Skeletal muscle satellite cell (primary cell): Measurements from ENCODE around the gene TBC1D5.

ENCODE experiments used
- H3K27me3 ChIP-seq: 2 replicates; pipeline ENCODE4 v1.7.0; 2013; ENCODE audit warnings: low read length; ENCODE audit not compliant: control insufficient read depth, insufficient read depth
- H3K36me3 ChIP-seq: 2 replicates; pipeline ENCODE4 v1.7.0; 2013; ENCODE audit warnings: mild to moderate bottlenecking, control low read depth, low read length; ENCODE audit not compliant: insufficient read depth
- H3K4me1 ChIP-seq: 2 replicates; pipeline ENCODE4 v1.7.0; 2013; ENCODE audit warnings: low read length; ENCODE audit not compliant: control insufficient read depth, insufficient read depth
- H3K4me2 ChIP-seq: 2 replicates; pipeline ENCODE4 v1.7.0; 2013; ENCODE audit warnings: mild to moderate bottlenecking, low read length
- H3K4me3 ChIP-seq: 2 replicates; pipeline ENCODE4 v1.7.0; 2013; ENCODE audit warnings: low read length
- H3K9ac ChIP-seq: 2 replicates; pipeline ENCODE4 v1.7.0; 2013; ENCODE audit warnings: mild to moderate bottlenecking, low read depth, low read length, moderate library complexity
- H3K9me3 ChIP-seq: replicated peaks from 2 replicates; pipeline ENCODE4 v1.7.0; 2013; ENCODE audit warnings: mild to moderate bottlenecking, control low read depth, low read length

TBC1D5 gene

DNA sequence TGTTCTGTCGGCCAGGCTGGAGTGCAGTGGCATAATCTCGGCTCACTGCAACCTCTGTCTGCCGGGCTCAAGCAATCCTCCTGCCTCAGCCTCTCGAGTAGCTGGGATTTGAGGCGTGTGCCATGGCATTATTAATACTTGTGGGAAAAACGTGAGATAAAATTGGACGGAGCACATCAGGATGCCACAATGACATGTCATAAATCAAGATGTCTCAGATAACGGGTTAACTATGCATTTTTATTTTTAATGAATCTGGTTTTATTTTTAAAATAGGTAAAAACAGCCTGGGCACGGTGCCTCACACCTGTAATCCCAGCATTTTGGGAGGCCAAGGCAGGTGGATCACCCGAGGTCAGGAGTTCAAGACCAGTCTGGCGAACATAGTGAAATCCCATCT lies 212.8 kb downstream of the TBC1D5 start:
- H3K36me3 ChIP-seq, result no peaks in the 10 kb centered on the region
- no peak overlapping the region for H3K9ac ChIP-seq
- no peaks in the 10 kb centered on the region for H3K27me3 ChIP-seq
- H3K4me1 ChIP-seq, result peaks cover 5% of the 10 kb centered on the region
- H3K4me3 ChIP-seq, result no peak overlapping the region
- H3K9me3 ChIP-seq, result no peaks in the 10 kb centered on the region
- H3K4me2 ChIP-seq, result no peak overlapping the region

DNA sequence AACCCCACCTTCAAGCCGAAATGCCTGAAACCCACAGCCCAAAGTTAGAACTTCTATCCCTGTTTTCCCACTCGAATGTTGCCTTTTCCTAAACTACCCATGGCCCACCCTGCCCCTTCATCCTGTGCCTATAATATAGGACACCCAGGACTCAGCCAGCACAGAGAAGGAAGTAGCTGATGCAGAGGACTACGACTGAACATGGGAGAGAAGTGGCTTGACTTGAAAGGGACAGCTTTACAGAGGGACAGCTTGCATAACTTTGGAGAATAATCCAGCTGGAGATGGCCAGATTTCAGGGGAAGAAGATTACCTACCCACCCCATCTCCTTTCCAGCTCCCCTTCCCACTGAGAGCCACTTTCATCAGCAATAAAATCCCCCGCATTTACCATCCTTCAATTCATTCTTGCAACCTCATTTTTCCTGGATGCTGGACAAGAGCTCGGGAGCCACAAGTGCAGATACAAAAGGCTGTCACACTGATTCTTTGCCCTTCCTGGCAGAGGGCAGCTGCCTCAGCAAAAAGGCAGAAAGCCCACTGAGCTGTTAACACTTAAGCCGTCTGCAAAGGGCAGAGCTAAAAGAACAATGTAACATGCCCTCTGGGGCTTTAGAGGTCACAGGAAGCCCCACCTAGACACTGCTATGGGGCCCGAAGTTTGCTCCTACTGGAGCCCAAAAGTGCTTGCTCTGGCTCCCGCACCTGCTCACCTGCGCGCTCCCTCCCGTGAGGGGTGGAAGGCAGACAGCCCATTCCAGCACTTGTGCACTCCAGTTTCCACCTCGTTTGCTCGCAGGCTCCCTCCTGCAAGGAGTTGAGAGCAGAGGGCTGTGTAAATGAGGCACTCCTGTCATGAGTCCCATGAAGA lies 224.0 kb downstream of the TBC1D5 start:
- H3K4me2 ChIP-seq, result no peak overlapping the region

DNA sequence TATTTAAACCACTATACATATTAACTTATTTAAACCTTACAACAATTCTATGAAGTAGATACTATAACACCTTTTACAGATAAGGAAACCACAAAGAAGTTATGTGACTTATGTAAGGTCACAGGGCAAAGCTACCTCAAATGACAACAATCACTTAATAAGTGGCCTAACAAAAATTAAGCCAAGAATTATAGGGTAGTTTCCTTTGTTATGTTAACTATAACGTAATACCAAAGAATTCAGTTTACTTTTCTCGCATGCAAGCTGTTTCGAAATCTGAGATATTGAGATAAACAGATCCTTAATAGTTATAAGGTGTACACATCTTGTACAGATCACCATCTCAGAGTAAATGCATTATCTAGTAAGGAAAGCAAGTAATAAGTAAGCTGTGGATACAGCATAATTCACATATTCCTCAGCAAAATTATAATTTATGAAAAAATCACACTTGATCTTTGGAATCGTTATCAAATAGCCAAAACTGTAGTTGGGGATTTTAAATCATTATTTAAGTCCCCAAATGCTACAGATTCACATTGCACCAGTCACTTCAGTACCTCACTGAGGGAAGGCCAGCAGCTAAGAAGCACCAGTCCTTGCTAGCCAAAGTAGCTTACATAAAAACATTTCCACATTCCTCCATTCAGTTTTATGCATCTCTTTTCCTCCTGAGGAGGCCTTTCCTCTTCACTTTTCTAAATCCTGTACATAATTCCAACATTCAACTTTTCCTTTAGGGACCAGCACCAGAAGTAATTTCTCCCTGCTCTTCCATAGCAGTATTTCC lies 226.8 kb downstream of the TBC1D5 start:
- no peaks in the 10 kb centered on the region for H3K4me1 ChIP-seq
- H3K9ac ChIP-seq, result no peak overlapping the region
- H3K4me2 ChIP-seq, result no peak overlapping the region

More for the DNA sequence above, 224.0 kb downstream of the TBC1D5 start:
- H3K9me3 ChIP-seq, result no peaks in the 10 kb centered on the region
- H3K9ac ChIP-seq, result no peak overlapping the region
- H3K4me3 ChIP-seq, result no peak overlapping the region
- H3K36me3 ChIP-seq, result no peaks in the 10 kb centered on the region
- H3K4me1 ChIP-seq, result no peaks in the 10 kb centered on the region
- no peaks in the 10 kb centered on the region for H3K27me3 ChIP-seq

DNA sequence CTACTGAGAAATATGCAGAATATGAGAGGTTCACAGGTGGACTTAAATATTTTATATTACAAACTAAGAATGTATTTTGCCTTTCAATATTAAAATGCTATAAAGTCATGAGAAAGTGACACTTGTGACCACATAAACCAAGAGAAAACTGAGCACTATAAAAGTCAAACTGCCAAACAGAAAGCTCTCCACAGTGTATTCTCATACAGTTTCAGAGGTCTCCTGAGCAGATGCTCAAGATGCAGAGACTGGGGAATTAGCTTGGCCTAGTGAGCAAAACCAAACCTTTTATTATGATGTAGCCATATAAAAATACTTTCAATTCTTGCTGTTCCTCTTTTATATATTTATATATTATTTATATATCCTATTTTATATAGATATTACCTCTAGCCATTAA lies 227.8 kb downstream of the TBC1D5 start:
- H3K36me3 ChIP-seq, result no peaks in the 10 kb centered on the region
- no peak overlapping the region for H3K4me2 ChIP-seq
- no peak overlapping the region for H3K4me3 ChIP-seq
- no peak overlapping the region for H3K9ac ChIP-seq
- no peaks in the 10 kb centered on the region for H3K9me3 ChIP-seq
- no peaks in the 10 kb centered on the region for H3K27me3 ChIP-seq
- no peaks in the 10 kb centered on the region for H3K4me1 ChIP-seq

More for the DNA sequence above, 226.8 kb downstream of the TBC1D5 start:
- Histone ChIP-seq H3K4me3 (no peak overlapping the region), H3K9me3 (no peaks in the 10 kb centered on the region), H3K27me3 (no peaks in the 10 kb centered on the region), H3K36me3 (no peaks in the 10 kb centered on the region)

DNA sequence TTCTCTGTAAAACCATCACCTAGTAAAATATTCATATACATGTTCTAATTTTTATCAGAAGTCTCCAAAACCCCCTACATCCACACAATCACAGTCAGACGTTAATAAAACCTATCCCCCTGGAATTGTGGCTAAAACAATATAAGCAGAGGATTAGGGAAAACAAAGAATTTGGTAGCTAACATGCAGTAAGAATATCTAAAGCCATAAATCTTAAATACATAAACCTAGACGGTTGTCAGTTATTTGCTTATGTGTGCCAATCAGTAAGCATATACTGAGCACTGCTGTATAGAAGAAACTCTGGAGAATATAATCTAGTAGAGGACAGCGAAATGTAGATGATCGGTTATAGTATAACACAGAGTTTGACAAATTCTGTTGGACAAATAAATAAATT lies 232.2 kb downstream of the TBC1D5 start:
- H3K36me3 ChIP-seq, result no peaks in the 10 kb centered on the region
- no peaks in the 10 kb centered on the region for H3K9me3 ChIP-seq

DNA sequence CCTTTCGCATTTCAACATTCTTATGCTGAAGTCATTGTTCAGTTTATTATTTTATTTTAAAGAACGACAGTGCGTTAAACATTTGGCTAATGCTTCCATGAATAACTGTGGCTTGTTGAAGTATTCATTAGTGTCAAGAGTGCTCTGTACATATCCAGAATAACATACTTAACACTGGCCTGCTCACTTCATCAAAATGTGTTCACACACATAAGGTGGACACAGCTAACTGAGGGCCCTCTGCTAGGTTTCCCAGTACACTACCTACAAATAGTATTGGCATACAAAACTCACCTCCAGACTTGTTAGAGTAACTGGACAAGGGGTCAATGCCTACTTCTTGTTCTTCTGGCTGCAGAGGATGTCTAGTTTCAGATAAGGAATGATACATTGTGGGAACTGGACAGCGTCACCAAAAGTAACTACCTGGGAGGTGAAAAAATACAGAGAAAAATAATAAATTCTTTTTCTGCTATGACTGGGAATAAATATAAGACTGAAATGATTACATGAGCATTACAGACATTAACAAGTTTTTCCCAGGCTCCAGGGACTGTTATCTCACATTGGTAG lies 234.2 kb downstream of the TBC1D5 start:
- Histone ChIP-seq H3K36me3 (no peaks in the 10 kb centered on the region), H3K27me3 (no peaks in the 10 kb centered on the region), H3K4me1 (peaks cover 11% of the 10 kb centered on the region), H3K4me2 (no peak overlapping the region), H3K9ac (no peak overlapping the region), H3K4me3 (no peak overlapping the region), H3K9me3 (no peaks in the 10 kb centered on the region)

More for the DNA sequence above, 232.2 kb downstream of the TBC1D5 start:
- Histone ChIP-seq H3K27me3 (no peaks in the 10 kb centered on the region), H3K9ac (no peak overlapping the region), H3K4me2 (no peak overlapping the region), H3K4me1 (peaks cover 10% of the 10 kb centered on the region), H3K4me3 (no peak overlapping the region)

DNA sequence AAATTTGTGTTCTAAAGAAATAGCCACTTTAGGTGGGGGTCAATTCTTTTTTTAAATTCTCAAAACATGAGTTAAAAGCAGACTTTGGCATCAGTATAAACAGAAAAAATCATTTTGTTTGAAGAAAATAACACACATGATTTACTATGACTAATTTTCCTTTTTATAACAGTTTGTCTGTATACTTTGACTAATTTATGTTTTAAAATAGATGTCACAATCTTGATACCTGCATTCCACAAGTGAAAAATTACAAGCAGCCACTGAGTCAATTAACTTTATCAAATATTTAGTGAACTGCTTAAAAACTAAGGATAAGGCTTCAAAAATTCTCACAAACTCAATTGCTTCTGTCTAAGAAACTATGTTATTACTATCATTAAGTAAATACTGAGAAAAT lies 235.0 kb downstream of the TBC1D5 start:
- H3K9me3 ChIP-seq, result no peaks in the 10 kb centered on the region
- H3K9ac ChIP-seq, result no peak overlapping the region
- no peak overlapping the region for H3K4me2 ChIP-seq
- no peak overlapping the region for H3K4me3 ChIP-seq
- no peaks in the 10 kb centered on the region for H3K27me3 ChIP-seq
- peaks cover 11% of the 10 kb centered on the region for H3K4me1 ChIP-seq
- H3K36me3 ChIP-seq, result no peaks in the 10 kb centered on the region

DNA sequence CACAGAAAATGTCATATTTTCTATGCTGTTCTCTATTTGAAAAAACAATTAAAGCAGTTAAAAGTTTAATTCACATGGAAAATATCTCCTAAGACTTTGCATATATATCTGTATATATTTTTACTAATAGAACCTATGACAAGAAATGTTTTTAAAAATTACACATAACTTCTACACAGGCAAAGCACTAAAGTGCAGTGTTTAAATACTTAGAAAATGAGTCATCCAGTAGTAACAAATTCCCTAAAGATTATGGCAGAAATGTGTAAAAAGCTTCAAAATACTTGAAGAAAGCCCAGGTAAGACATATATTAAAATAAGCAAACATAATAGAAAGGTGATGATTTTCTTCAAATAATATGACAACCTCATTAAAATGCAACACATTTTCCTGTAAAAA lies 236.6 kb downstream of the TBC1D5 start:
- no peak overlapping the region for H3K9ac ChIP-seq
- no peak overlapping the region for H3K4me2 ChIP-seq
- peaks cover 15% of the 10 kb centered on the region for H3K4me1 ChIP-seq
- no peak overlapping the region for H3K4me3 ChIP-seq
- no peaks in the 10 kb centered on the region for H3K27me3 ChIP-seq
- no peaks in the 10 kb centered on the region for H3K9me3 ChIP-seq
- H3K36me3 ChIP-seq, result no peaks in the 10 kb centered on the region

DNA sequence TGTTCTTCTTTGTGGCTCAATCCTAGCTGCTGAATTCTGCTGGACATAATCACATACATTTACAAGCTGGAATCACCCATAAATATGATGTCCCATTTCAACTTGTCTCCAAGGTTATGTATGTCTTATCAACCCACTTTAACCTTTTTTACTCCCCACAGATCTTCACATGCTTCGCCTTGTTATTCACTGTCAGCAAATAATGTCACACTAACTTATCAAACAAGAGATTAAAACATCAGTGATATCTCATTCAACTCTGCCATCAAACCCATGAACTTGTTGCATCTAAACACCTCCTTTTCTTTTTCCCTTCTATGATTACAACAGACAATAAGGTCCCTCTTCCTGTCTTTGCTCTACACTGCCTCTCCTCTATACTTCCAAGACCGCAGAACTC lies 240.7 kb downstream of the TBC1D5 start:
- H3K4me3 ChIP-seq, result no peak overlapping the region
- H3K27me3 ChIP-seq, result no peaks in the 10 kb centered on the region
- no peaks in the 10 kb centered on the region for H3K9me3 ChIP-seq
- no peak overlapping the region for H3K9ac ChIP-seq
- no peak overlapping the region for H3K4me2 ChIP-seq
- peaks cover 20% of the 10 kb centered on the region for H3K4me1 ChIP-seq
- H3K36me3 ChIP-seq, result no peaks in the 10 kb centered on the region

DNA sequence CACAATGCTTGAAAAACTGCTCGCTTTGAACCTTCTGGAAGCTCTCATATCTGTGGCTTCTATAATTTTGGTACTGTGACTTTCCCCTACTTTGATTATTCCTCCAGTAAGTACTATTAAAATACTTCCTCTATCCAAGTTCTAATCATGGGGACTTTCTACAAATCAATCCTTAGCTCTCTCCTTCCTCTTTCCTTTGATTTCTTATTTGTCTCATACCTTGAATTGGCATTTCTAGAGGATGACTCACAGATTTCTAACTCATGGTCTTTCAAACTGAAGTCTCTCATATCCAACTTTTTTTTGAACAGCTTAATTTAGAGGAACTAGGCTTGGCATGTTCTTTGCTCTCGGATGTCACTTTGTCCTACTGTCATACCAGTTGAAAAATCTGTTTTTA lies 241.8 kb downstream of the TBC1D5 start:
- Histone ChIP-seq H3K27me3 (no peaks in the 10 kb centered on the region), H3K4me3 (no peak overlapping the region), H3K9me3 (no peaks in the 10 kb centered on the region), H3K36me3 (no peaks in the 10 kb centered on the region), H3K9ac (no peak overlapping the region), H3K4me1 (peaks cover 13% of the 10 kb centered on the region), H3K4me2 (no peak overlapping the region)

DNA sequence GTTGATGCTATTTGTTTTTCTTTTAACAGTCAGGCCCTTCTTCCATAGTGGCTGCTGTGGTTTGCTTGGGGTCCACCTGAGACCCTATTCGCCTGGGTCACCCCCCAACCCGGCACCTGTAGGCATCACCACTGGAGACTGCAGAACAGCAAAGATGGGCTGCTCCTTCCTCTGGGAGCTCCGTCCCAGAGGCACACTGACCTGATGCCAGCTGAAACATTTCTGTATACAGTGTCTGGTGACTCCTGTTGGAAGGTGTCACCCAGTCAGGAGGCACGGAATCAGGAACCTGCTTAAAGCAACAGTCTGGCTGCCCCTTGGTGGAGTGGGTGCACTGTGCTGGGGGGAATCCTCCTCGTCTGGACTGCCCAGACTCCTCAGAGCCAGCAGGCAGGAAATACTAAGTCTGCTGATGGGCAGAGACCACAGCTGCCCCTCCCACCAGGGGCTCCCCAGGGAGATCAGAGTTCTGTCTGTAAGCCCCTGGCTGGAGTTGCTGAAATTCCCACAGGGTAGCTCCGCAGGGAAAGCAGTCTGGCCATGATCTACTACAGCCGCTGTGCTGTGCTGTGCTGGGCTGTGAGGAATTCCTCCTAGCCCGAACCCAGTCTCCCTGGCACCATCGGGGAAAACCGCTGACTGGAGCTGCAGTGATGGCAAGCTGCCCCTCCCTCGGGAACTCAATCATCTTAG lies 248.2 kb downstream of the TBC1D5 start:
- Histone ChIP-seq H3K9me3 (no peaks in the 10 kb centered on the region), H3K36me3 (no peaks in the 10 kb centered on the region), H3K4me2 (no peak overlapping the region), H3K9ac (no peak overlapping the region), H3K4me1 (peaks cover 13% of the 10 kb centered on the region), H3K27me3 (no peaks in the 10 kb centered on the region), H3K4me3 (no peak overlapping the region)
